ENCODE results near the gene ANG.
"Not testable (repeated sequence)": the region's sequence is repeated elsewhere in the genome, so short reads cannot be mapped to it uniquely, and the experiment has no call there.

ANG gene

DNA sequence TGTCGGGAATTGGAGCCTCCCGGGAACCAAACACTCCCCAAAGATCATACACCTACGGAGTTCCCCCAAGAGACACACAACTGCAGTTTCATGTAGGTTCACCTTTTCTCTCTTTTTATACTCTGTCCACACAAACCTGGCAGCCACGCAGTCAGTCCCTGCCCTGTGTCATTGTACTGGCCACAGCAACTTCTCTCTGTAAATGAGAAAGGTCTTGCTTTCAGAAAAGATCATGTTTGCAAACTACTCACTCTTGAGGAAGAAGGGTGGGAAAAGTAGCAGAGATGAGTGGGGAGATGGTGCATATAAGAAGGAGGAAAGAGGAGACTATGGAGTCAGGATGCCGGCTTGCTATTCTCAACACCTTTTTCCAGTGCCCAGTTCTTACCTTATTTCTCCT, 10.4 kb downstream of the ANG start:
- DNase-seq (ENCODE audit: low read depth in 2 of 2) = no peak

DNA sequence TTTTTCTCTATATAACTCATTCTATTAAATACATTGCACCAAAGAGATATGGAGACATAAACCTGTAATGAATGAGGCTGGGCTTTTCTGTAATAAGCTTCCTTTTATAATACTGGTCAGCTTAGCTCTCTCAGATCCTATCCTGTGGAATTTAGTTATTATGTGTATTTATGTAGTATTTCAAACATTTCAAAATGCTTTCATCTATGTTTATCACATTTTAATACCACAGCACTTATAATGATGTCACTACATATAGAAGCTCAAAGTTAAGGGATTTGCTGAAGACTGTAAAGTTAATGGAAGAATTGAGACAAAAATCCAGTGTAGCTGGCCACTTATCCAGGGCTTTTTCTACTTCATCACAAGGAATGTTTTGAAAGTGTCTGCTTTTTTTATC, 11.4 kb downstream of the ANG start:
- no peak for DNase-seq (ENCODE audit: low read depth in 2 of 2)

- not testable (repeated sequence) for DNase-seq (ENCODE audit: low read depth in 2 of 2)
Observed at GRCh38 chr14:20700965-20701364, 12.4 kb downstream of the ANG start.

DNA sequence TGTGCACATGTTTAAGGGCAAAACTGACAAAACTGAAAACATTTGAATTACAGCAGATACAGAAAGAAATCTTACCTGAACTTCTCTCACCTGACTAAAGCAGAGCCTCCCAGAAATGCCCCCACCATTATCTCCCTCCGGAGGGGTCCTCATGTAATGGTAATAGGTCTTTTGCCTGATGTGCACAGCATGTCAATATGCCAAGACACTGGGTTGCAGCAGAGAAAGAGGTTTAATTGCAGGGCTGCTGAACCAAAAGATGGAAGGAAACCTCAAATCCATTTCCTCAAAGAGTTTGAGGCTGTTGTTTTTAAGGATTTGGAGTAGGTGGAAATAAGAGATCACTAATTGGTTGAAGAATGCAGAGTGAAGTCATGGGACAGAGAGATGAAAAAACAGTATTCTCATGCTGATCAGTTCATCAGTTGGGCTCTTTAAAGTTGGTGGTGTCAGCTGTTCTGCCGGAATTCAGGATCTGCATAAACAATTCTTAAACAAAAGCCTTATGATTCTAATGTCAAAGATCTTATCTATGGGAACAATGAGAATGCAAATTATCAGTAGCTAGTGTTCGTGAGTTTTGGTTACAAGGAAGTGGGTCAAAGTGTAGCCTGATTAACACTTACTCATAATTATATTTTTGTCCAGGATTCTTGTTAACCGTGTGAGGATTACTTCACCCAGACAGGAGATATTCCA, 18.2 kb downstream of the ANG start:
- DNase-seq (ENCODE audit: low read depth in 2 of 2) = no peak

DNA sequence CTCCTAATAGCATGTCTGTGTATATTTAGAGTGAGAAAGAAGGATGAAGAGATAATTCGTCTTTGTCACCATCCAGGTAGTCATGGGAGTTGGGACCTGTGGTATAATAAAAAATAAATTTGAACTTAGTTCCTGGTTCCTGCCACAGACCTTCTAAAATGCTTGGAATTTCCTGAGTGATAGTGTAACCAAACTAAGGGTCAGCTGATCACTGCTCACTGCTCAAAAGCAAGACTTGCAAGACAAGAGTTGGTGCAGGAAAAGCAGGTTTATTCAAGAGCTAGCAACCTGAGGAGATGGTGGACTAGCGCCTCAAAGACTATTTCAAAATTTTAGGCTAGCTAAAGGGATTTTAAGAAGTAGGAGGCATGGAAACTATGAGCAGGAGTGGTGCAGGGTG, 19.1 kb downstream of the ANG start:
- DNase-seq (ENCODE audit: low read depth in 2 of 2) = no peak

- DNase-seq (ENCODE audit: low read depth in 2 of 2) = no peak
Observed at GRCh38 chr14:20711261-20711660, 22.7 kb downstream of the ANG start.

DNA sequence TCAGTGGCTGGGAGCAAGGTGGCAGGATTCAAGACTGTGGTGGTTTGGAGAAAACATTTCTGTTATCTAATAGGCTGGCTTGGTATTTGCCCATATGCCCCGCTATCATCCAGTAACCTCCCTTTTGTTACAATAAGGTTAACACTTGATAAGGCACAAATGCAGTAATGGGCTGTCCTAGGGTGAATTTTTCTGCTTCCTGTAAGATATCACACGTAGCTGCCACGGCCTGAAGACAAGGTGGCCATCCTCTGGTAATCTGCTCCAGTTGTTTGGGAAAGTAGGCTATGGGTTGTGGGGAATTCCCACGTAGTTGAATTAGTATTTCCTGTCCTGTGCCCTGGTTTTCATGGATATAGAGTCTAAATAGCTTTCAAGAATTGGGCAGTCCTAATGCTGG, 23.1 kb downstream of the ANG start:
- DNase-seq (ENCODE audit: low read depth in 2 of 2) = no peak

DNA sequence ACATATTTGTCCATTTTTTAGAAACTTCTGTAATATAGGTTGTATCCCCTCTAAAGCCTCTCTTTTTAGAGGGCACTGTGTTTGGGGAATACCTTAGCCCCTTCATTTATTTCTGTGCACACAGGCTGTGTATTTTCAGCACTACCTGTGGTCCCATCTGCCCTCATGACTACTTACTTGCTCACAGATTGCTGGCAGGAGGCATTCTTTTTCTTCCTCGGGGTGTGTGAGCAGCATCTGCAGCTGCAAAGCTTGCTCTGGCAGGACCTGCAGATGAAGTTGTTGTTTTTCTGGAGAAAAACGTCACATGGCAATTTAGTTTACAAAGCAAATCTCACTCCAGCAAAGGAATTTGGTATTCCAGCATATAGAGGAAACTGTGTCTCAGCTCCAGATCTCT, 24.3 kb downstream of the ANG start:
- DNase-seq (ENCODE audit: low read depth in 2 of 2) = no peak

DNA sequence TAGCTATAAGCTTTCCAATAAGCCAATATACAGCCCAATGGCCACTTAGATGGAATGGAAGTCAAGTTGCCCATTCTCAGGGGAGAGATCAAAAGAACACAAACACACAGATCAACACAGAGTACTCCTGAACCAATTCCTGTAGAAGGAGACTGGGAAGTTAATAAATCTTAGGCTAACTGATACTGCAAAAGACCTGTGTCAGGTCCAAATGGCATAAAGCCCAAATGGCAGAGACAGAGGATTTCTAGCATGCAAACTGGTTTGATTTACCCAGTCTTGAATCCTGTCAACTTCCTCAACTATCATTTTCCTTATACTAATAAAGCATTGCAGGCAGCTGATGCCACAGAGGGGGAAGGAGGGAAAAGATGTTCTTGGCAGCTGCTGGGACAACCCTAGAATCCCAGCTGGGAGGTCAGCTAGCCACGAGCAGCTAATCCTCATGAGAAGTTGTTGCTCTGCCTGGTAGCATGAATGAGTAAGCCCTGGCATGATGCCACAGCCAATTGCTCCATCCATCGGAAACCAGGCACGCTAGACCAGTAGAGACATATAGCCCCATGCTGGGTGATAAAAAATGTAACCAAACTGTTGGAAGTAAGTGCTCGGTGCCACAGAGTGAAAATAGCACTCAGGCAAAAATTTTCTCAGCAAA, 26.2 kb downstream of the ANG start:
- peak in 1 of 2 experiments; percentile 4 for DNase-seq (ENCODE audit: low read depth in 2 of 2)

- no peak for DNase-seq (ENCODE audit: low read depth in 2 of 2)
Observed at GRCh38 chr14:20719777-20720176, 31.2 kb downstream of the ANG start.

DNA sequence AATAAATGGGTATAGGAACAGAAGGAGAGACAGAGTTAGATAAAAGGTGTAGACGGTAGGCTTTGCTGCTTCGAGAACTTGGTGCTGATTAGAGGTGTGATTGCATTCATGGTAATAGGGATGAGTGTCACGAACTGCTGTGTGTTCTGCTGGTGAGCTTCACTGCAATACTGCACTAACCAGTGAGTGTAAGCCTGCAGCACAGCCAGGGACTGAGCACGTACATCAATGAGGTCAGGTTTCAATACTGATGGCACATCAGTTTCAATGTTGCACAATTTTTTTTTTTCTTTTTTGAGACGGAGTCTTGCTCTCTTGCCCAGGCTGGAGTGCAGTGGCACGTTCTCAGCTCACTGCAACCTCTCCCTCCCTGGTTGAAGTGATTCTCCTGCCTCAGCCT, 32.2 kb downstream of the ANG start:
- no peak for DNase-seq (ENCODE audit: low read depth in 2 of 2)

GRCh38 chr14:20722016-20722415, 33.5 kb downstream of the ANG start:
- no peak for DNase-seq (ENCODE audit: low read depth in 2 of 2)

- DNase-seq (ENCODE audit: low read depth in 2 of 2) = no peak
Observed at GRCh38 chr14:20723488-20723887, 34.9 kb downstream of the ANG start.

DNA sequence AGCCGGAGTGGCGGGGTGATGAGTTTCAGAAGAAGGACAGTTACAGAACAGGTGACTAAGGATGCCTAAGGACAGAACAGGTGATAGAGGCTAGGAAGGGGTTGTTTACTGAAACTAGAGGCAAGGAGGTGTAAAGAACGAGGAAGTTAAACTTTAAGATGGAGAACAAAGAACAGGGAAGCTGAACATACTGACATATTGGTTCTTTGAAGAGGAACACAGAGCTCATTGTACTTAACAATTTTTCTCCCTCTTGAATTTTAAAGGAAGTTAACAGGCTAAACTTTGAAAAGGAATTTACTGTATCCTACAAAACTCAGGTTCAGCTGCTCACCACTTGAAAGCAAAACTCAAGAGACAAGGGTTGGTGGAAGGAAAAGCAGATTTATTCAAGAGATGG, 37.6 kb downstream of the ANG start:
- DNase-seq (ENCODE audit: low read depth in 2 of 2) = not testable (repeated sequence)

- DNase-seq (ENCODE audit: low read depth in 2 of 2) = no peak
Observed at GRCh38 chr14:20726531-20726930, 38.0 kb downstream of the ANG start.

DNA sequence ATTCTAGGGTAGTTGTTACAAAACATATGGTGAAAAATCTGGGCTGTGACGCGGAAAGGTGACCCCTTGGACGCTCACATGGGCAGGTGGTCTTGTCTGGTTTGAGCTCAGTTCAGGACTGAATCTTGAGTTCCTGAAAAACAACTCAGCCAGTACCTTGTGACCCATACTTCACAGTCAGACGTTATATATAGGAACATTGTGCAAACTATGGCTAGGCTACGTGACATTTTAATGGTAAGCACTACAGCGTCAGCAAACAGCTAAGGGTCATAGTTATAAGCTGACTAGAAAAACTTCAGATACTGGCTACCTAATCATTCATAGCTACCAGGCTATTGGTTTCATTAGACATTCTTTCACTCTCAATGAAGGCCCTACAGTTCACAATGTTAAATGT, 42.3 kb downstream of the ANG start:
- DNase-seq (ENCODE audit: low read depth in 2 of 2) = no peak

- no peak for DNase-seq (ENCODE audit: low read depth in 2 of 2)
Observed at GRCh38 chr14:20732477-20732876, 43.9 kb downstream of the ANG start.

- DNase-seq (ENCODE audit: low read depth in 2 of 2) = no peak
Observed at GRCh38 chr14:20732979-20733635, 44.5 kb downstream of the ANG start.

DNA sequence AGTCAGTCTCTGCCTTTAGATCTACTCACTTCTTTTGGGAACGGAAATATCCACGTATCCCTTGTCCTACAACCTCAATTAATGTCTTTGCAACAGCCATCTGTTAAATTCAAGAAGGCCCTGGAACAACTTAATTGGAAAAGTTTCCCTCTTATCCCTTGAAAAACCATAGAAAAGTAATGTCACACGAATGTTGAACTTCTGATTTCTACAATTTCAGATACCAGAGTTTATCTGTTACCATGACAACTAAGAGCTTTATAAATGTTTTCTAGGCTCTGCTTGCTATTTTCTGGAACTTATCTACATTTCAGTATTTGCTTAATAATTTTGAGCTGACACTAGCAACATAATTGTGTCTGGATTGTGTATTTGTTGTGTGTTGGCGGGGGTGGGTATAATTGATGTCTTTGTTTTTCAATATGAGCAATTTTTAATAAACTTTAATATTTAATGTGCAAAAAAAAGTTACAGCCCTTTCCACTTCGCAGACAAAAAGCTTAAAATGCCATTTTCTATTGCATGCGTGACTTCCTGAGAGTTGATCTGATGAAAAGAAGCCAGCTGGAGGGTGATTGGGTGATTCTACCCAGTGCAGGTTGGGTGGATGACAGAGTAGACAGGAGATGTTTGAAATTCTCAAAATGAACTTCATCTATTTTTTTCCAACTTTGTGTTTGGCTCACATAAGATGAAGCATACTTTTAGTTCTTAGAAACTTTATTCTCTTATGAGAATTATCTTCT, 45.3 kb downstream of the ANG start:
- DNase-seq (ENCODE audit: low read depth in 2 of 2) = no peak

GRCh38 chr14:20734430-20734806, 45.9 kb downstream of the ANG start:
- DNase-seq (ENCODE audit: low read depth in 2 of 2) = no peak

GRCh38 chr14:20738292-20738691, 49.7 kb downstream of the ANG start:
- not testable (repeated sequence) for DNase-seq (ENCODE audit: low read depth in 2 of 2)

DNA sequence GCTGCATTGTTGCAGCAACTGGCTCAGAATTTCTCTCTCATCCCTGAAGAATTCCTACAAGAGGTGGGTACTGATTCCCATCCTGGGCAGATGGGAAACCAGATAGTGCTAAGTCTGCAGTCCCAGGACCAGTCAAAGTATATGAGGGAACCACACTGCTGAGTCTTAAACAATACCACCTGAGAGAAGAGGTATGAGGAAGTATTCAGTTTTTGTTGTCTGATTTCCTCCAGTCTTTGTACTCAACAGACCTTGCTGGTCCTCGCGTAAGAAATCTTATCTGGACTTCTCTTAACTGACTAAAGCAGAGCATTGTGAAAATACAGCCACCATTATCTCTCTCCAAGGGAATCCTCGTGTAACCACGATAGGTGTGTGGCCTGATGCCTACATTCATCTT, 53.6 kb downstream of the ANG start:
- DNase-seq (ENCODE audit: low read depth in 2 of 2) = no peak

- DNase-seq (ENCODE audit: low read depth in 2 of 2) = no peak
Observed at GRCh38 chr14:20743556-20743955, 55.0 kb downstream of the ANG start.

All from fibroblast of skin of left quadriceps (primary cell).